NT2/D1 (cell line): Measurements from ENCODE around the gene SARDH.

Source experiments
- YY1 ChIP-seq: IDR thresholded peaks from 2 replicates; pipeline ENCODE4 v1.6.1; 2011; ENCODE audit not compliant: insufficient read length, insufficient read depth
- ZNF274 ChIP-seq: IDR thresholded peaks from 2 replicates; pipeline ENCODE4 v1.6.1; 2011; ENCODE audit warnings: mild to moderate bottlenecking, low read depth, low read length

GRCh38 chr9:133684936-133685361 lies 53.2 kb downstream of the SARDH start:
- TF ChIP-seq ZNF274: no peak
- TF ChIP-seq YY1: no peak
